ENCODE results near the gene PIK3R4. TPM values are rescaled to one million over a fixed set of nuclear protein-coding genes. Genes with fewer than 3 reads are reported as not detected.

The PIK3R4 gene
- total RNA-seq, 1 experiment from 2014 or later = 31.9 TPM

DNA sequence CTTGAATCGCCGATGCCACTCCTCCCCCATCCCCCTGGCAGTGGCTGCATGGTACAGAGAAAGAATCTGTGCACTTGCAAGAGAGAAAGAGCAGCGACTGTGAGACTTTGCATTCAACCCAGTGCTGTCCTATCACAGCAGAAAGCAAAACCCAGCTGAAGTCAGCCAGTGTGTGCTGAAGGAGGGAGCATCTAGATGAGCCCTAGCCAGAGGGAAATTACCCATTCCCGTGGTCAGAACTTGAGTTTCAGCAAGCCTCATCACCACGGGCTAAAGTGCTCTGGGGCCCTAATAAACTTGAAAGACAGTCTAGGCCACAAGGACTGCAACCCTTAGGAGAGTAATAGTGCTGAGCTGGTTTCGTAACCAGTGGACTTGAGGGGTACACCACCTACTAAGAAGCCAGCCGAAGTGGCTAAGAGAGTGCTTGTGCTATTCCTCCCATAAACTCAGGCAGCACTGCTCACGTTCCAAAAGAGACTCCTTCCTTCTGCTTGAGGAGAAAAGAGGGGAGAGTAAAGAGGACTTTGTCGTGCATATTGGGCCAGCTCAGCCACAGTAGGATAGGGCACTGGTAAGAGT is 15.2 kb upstream of the PIK3R4 start:
- H3K4me1 ChIP-seq (ENCODE audit: insufficient read depth, low read length, poor library complexity, severe bottlenecking) = no peaks in the 10 kb centered on the region
- no peak for DNase-seq (ENCODE audit: low spot score)
- H3K9me3 ChIP-seq (ENCODE audit: low read depth, low read length, poor library complexity, severe bottlenecking) = no peaks in the 10 kb centered on the region
- H3K36me3 ChIP-seq (ENCODE audit: insufficient read depth, low read length, poor library complexity, severe bottlenecking) = no peaks in the 10 kb centered on the region
- no TSS peak for BruUV-seq (replicated peaks)
- intact Hi-C loops (cut with micrococcal nuclease; ENCODE audit: unreplicated experiment) = no loop called here
- no peak overlapping the region for H3K27ac ChIP-seq (ENCODE audit: low read depth, low read length, poor library complexity, severe bottlenecking)
- TF ChIP-seq EZH2 (IDR thresholded peaks at IDR 0.05; ENCODE audit: borderline replicate concordance, low read depth, low read length, poor library complexity, severe bottlenecking) = no peak
- TF ChIP-seq, protein P1, sequence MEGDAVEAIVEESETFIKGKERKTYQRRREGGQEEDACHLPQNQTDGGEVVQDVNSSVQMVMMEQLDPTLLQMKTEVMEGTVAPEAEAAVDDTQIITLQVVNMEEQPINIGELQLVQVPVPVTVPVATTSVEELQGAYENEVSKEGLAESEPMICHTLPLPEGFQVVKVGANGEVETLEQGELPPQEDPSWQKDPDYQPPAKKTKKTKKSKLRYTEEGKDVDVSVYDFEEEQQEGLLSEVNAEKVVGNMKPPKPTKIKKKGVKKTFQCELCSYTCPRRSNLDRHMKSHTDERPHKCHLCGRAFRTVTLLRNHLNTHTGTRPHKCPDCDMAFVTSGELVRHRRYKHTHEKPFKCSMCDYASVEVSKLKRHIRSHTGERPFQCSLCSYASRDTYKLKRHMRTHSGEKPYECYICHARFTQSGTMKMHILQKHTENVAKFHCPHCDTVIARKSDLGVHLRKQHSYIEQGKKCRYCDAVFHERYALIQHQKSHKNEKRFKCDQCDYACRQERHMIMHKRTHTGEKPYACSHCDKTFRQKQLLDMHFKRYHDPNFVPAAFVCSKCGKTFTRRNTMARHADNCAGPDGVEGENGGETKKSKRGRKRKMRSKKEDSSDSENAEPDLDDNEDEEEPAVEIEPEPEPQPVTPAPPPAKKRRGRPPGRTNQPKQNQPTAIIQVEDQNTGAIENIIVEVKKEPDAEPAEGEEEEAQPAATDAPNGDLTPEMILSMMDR (conservative IDR thresholded peaks at IDR 0.05; ENCODE audit: low read depth, low read length) = no peak
- no peak overlapping the region for H3K4me3 ChIP-seq (ENCODE audit: low read depth, low read length, poor library complexity, severe bottlenecking)
- peaks cover 5% of the 10 kb centered on the region for H3K27me3 ChIP-seq (replicated peaks; ENCODE audit: insufficient read depth, low read depth, low read length, poor library complexity)
- ChIA-PET POLR2A (ENCODE audit: low non-redundant PET) (no interaction called here), CTCF (interaction anchor here (1.1 kb wide), 1 partner anchor 131 kb away, joined by 3 read pairs; no protein-coding TSS in a partner anchor)

GRCh38 chr3:130760922-130761321 is 14.3 kb upstream of the PIK3R4 start:
- intact Hi-C loops (cut with micrococcal nuclease; ENCODE audit: unreplicated experiment) = no loop called here
- H3K4me1 ChIP-seq (ENCODE audit: insufficient read depth, low read length, poor library complexity, severe bottlenecking) = no peaks in the 10 kb centered on the region
- no peak overlapping the region for H3K4me3 ChIP-seq (ENCODE audit: low read depth, low read length, poor library complexity, severe bottlenecking)
- H3K9me3 ChIP-seq (ENCODE audit: low read depth, low read length, poor library complexity, severe bottlenecking) = no peaks in the 10 kb centered on the region
- no peaks in the 10 kb centered on the region for H3K27me3 ChIP-seq (replicated peaks; ENCODE audit: insufficient read depth, low read depth, low read length, poor library complexity)
- BruUV-seq (replicated peaks) = no TSS peak
- no peak overlapping the region for H3K27ac ChIP-seq (ENCODE audit: low read depth, low read length, poor library complexity, severe bottlenecking)
- CTCF ChIA-PET = interaction anchor here (1.1 kb wide), 2 partner anchors 132 kb away, joined by 3 to 5 read pairs; no protein-coding TSS in a partner anchor
- H3K36me3 ChIP-seq (ENCODE audit: insufficient read depth, low read length, poor library complexity, severe bottlenecking) = no peaks in the 10 kb centered on the region
- TF ChIP-seq EZH2 (IDR thresholded peaks at IDR 0.05; ENCODE audit: borderline replicate concordance, low read depth, low read length, poor library complexity, severe bottlenecking) = no peak
- TF ChIP-seq, protein P1 (conservative IDR thresholded peaks at IDR 0.05; ENCODE audit: low read depth, low read length) = no peak
- POLR2A ChIA-PET (ENCODE audit: low non-redundant PET) = no interaction called here
- DNase-seq (ENCODE audit: low spot score) = no peak

DNA sequence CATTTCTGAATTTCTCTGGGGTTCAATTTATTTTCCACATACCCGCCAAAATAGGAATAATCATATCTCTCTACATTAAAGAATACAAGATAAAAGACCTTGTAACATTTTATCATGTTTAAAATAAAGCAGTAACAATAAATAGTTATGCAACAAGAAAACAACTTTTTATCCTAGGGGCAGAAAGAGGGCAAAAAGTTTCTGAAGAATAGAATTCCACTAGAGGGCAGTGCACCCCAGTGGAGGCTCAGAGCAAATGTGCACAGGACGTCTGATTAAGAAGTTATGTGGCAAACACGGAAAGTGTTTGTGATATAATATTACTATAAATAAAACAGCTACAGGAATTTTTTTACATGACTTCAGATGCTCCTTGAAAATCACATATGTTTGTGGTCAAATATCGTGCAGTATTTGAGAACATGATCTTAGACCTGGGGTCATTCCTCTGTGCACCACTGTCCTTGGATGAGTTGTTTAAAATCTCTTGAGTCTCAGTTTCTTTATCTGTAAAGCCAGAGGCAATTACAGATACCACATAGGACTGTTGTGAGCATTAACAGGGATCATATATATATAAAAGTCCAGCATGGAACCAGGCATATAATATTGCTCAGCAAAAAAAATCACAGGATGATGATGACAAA is 13.2 kb upstream of the PIK3R4 start:
- H3K4me3 ChIP-seq (ENCODE audit: low read depth, low read length, poor library complexity, severe bottlenecking) = no peak overlapping the region
- TF ChIP-seq EZH2 (IDR thresholded peaks at IDR 0.05; ENCODE audit: borderline replicate concordance, low read depth, low read length, poor library complexity, severe bottlenecking) = no peak
- TF ChIP-seq, protein P1 (conservative IDR thresholded peaks at IDR 0.05; ENCODE audit: low read depth, low read length) = peak; percentile 88
- H3K27me3 ChIP-seq (replicated peaks; ENCODE audit: insufficient read depth, low read depth, low read length, poor library complexity) = no peaks in the 10 kb centered on the region
- POLR2A ChIA-PET (ENCODE audit: low non-redundant PET) = no interaction called here
- intact Hi-C loops (cut with micrococcal nuclease; ENCODE audit: unreplicated experiment) = loop anchor here (1.0 to 10.0 kb wide), 3 partner anchors 133 to 485 kb away; partner anchors contain the start of genes ASTE1 and NEK11
- H3K9me3 ChIP-seq (ENCODE audit: low read depth, low read length, poor library complexity, severe bottlenecking) = no peaks in the 10 kb centered on the region
- peak; percentile 72 for DNase-seq (ENCODE audit: low spot score)
- no peaks in the 10 kb centered on the region for H3K36me3 ChIP-seq (ENCODE audit: insufficient read depth, low read length, poor library complexity, severe bottlenecking)
- H3K4me1 ChIP-seq (ENCODE audit: insufficient read depth, low read length, poor library complexity, severe bottlenecking) = no peaks in the 10 kb centered on the region
- no peak overlapping the region for H3K27ac ChIP-seq (ENCODE audit: low read depth, low read length, poor library complexity, severe bottlenecking)
- CTCF ChIA-PET = interaction anchor here (0.6 to 1.1 kb wide), 2 partner anchors 14 to 133 kb away, joined by 3 to 5 read pairs; no protein-coding TSS in a partner anchor
- no TSS peak for BruUV-seq (replicated peaks)
